MM.1S (cell line): ENCODE results near the gene KCNK4.

Source experiments
- DNase-seq: peaks from one replicate; pipeline ENCODE4 v3.0.0-alpha.2; 2015
- H2AFZ ChIP-seq: fragments of 300-600 bp; sonication (generic); 2 replicates; pipeline ENCODE4 v1.6.0; 2016; ENCODE audit warnings: antibody characterized with exemption, low read length
- H3F3A ChIP-seq: fragments of 300-600 bp; sonication (generic); 2 replicates; pipeline ENCODE4 v1.6.1; 2016; ENCODE audit warnings: mild to moderate bottlenecking, antibody characterized with exemption, low read length, moderate library complexity, mixed read lengths; ENCODE audit not compliant: insufficient read depth
- H3K27ac ChIP-seq: fragments of 300-600 bp; sonication (generic); 2 replicates; pipeline ENCODE4 v1.5.1; 2016; ENCODE audit warnings: mild to moderate bottlenecking, low read length
- H3K27me3 ChIP-seq: fragments of 300-600 bp; sonication (generic); replicated peaks from 2 replicates; pipeline ENCODE4 v1.6.0; 2016; ENCODE audit warnings: low read length; ENCODE audit not compliant: insufficient read depth
- H3K36me3 ChIP-seq: fragments of 300-600 bp; sonication (generic); replicated peaks from 2 replicates; pipeline ENCODE4 v1.6.1; 2016; ENCODE audit warnings: mild to moderate bottlenecking, low read length, mixed read lengths; ENCODE audit not compliant: insufficient read depth
- H3K4me1 ChIP-seq: fragments of 300-600 bp; sonication (generic); 2 replicates; pipeline ENCODE4 v1.6.1; 2016; ENCODE audit warnings: low read length, mixed read lengths
- H3K4me2 ChIP-seq: fragments of 300-600 bp; sonication (generic); 2 replicates; pipeline ENCODE4 v1.6.0; 2016; ENCODE audit warnings: low read depth, low read length
- H3K4me3 ChIP-seq: fragments of 300-600 bp; sonication (generic); 2 replicates; pipeline ENCODE4 v1.5.1; 2016; ENCODE audit warnings: low read length, mixed read lengths
- H3K79me2 ChIP-seq: fragments of 300-600 bp; sonication (generic); 2 replicates; pipeline ENCODE4 v1.6.1; 2016; ENCODE audit warnings: mixed run types, low read length, mixed read lengths
- H3K9ac ChIP-seq: fragments of 300-600 bp; sonication (generic); 2 replicates; pipeline ENCODE4 v1.6.1; 2016; ENCODE audit warnings: low read length, mixed read lengths
- H3K9me2 ChIP-seq: fragments of 300-600 bp; sonication (generic); replicated peaks from 2 replicates; pipeline ENCODE4 v1.6.1; 2016; ENCODE audit warnings: mild to moderate bottlenecking, low read length, mixed read lengths; ENCODE audit not compliant: insufficient read depth
- H3K9me3 ChIP-seq: fragments of 300-600 bp; sonication (generic); replicated peaks from 2 replicates; pipeline ENCODE4 v1.6.1; 2016; ENCODE audit warnings: mild to moderate bottlenecking, low read length, mixed read lengths; ENCODE audit not compliant: insufficient read depth
- H4K20me1 ChIP-seq: fragments of 300-600 bp; sonication (generic); 2 replicates; pipeline ENCODE4 v1.6.1; 2016; ENCODE audit warnings: mild to moderate bottlenecking, low read length, moderate library complexity, mixed read lengths; ENCODE audit not compliant: insufficient read depth
- EZH2 ChIP-seq: fragments of 300-600 bp; sonication (generic); optimal IDR thresholded peaks from 2 replicates; pipeline ENCODE3; 2017; ENCODE audit warnings: low read depth, mild to moderate bottlenecking, antibody characterized with exemption, low read length, mixed read lengths
- EZH2phosphoT487 ChIP-seq: fragments of 300-600 bp; sonication (generic); IDR thresholded peaks from 2 replicates; pipeline ENCODE4 v1.6.1; 2018; ENCODE audit warnings: antibody characterized with exemption, low read length
- TF ChIP-seq, protein P1 (sequence below): fragments of 300-600 bp; sonication (generic); IDR thresholded peaks from 2 replicates; pipeline ENCODE4 v1.5.1; 2016; ENCODE audit warnings: antibody characterized with exemption, low read length, mixed read lengths

Gene KCNK4

DNA sequence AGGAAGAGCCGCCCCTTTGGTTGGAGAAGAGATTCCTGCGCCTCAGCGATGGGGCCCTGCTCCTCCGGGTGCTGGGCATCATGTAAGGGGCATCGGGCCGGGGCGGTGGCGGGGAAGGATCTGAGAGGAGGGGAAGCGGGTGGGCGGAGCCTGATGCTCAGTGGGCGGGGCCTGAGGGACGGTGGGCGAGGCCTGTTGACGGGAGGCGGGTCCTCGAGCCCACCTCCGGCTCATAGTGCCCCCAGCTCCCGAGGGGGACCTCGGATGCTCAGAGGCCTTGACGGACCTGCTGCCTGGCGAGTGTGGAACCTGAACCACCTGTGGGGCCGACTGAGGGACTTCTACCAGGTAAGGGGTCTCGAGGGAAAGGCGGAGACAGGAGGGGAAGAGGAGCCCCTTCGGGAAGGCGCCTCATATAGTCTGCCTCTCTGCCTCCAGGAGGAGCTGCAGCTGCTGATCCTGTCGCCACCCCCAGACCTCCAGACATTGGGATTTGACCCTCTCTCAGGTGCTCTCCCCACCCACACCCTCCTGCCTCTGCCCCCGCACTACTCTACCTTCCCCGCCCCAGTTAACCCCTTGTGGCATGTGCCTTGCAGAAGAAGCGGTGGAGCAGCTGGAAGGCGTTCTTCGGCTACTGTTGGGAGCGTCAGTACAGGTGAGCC, 49.7 kb downstream of the KCNK4 start:
- peak overlapping the region; percentile 53; the same call in 1 of the 2 replicates for H3K27ac ChIP-seq
- H3F3A ChIP-seq, result peaks cover 9% of the 10 kb centered on the region
- H3K79me2 ChIP-seq, result peaks cover 39% of the 10 kb centered on the region
- H3K9me3 ChIP-seq, result no peaks in the 10 kb centered on the region
- peak overlapping the region; percentile 78 for H3K9ac ChIP-seq
- H3K4me3 ChIP-seq, result peak overlapping the region; percentile 85
- peak; percentile 37 for DNase-seq
- H3K36me3 ChIP-seq, result no peaks in the 10 kb centered on the region
- H3K27me3 ChIP-seq, result no peaks in the 10 kb centered on the region
- TF ChIP-seq, protein P1, sequence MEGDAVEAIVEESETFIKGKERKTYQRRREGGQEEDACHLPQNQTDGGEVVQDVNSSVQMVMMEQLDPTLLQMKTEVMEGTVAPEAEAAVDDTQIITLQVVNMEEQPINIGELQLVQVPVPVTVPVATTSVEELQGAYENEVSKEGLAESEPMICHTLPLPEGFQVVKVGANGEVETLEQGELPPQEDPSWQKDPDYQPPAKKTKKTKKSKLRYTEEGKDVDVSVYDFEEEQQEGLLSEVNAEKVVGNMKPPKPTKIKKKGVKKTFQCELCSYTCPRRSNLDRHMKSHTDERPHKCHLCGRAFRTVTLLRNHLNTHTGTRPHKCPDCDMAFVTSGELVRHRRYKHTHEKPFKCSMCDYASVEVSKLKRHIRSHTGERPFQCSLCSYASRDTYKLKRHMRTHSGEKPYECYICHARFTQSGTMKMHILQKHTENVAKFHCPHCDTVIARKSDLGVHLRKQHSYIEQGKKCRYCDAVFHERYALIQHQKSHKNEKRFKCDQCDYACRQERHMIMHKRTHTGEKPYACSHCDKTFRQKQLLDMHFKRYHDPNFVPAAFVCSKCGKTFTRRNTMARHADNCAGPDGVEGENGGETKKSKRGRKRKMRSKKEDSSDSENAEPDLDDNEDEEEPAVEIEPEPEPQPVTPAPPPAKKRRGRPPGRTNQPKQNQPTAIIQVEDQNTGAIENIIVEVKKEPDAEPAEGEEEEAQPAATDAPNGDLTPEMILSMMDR, result no peak
- TF ChIP-seq EZH2 (no peak), EZH2phosphoT487 (no peak)
- peak overlapping the region; percentile 94 for H3K4me2 ChIP-seq
- H3K9me2 ChIP-seq, result no peaks in the 10 kb centered on the region
- no peaks in the 10 kb centered on the region for H4K20me1 ChIP-seq
- peak overlapping the region; percentile 80 for H2AFZ ChIP-seq
- peaks cover 7% of the 10 kb centered on the region for H3K4me1 ChIP-seq

DNA sequence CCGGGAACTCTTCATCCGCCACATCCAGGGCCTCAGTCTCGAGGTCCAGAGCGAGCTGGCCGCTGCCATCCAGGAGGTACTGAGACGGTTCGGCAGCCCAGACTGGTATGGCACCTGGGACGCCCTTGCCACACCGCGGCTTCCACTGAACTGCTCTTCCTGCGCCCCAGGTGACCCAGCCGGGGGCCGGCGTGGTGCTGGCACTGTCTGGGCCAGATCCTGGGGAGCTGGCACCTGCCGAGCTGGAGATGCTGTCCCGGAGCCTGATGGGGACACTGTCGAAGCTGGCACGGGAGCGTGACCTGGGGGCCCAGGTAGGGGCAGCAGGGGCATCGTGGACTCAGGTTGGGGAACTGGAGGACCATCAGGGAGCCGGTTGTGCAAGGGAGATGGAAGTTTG, 50.3 kb downstream of the KCNK4 start:
- Histone ChIP-seq H3K9me3 (no peaks in the 10 kb centered on the region), H3K4me2 (peak overlapping the region; percentile 94), H3K27ac (no peak overlapping the region)

GRCh38 chr11:64341851-64342791, 51.0 kb downstream of the KCNK4 start:
- Histone ChIP-seq H2AFZ (0 out of 2 replicates have a peak overlapping the region, but pooled peaks have one; percentile 27), H3K9me3 (no peaks in the 10 kb centered on the region), H3K9me2 (no peaks in the 10 kb centered on the region), H3K4me3 (peak overlapping the region; percentile 42), H4K20me1 (no peaks in the 10 kb centered on the region), H3K4me1 (peaks cover 7% of the 10 kb centered on the region), H3K79me2 (peaks cover 39% of the 10 kb centered on the region), H3K36me3 (no peaks in the 10 kb centered on the region), H3K4me2 (peak overlapping the region; percentile 72), H3K27me3 (no peaks in the 10 kb centered on the region), H3K9ac (peak overlapping the region; percentile 21; the same call in 1 of the 2 replicates), H3K27ac (no peak overlapping the region), H3F3A (peaks cover 9% of the 10 kb centered on the region)
- DNase-seq, result peak; percentile 91
- TF ChIP-seq, protein P1, result peak; percentile 41
- TF ChIP-seq EZH2, result no peak

More for the DNA sequence above, 50.3 kb downstream of the KCNK4 start:
- no peak for DNase-seq
- peaks cover 39% of the 10 kb centered on the region for H3K79me2 ChIP-seq
- H3K4me1 ChIP-seq, result peaks cover 7% of the 10 kb centered on the region
- no peak overlapping the region for H3K9ac ChIP-seq
- no peaks in the 10 kb centered on the region for H4K20me1 ChIP-seq
- no peaks in the 10 kb centered on the region for H3K27me3 ChIP-seq
- peaks cover 9% of the 10 kb centered on the region for H3F3A ChIP-seq
- H2AFZ ChIP-seq, result no peak overlapping the region
- no peak overlapping the region for H3K4me3 ChIP-seq
- TF ChIP-seq, protein P1, result no peak
- TF ChIP-seq EZH2phosphoT487 (no peak), EZH2 (no peak)
- H3K36me3 ChIP-seq, result no peaks in the 10 kb centered on the region
- H3K9me2 ChIP-seq, result no peaks in the 10 kb centered on the region
